ENCODE data around the gene OR4Q3. TPM values are rescaled to one million over a fixed set of nuclear protein-coding genes. Genes with fewer than 3 reads are reported as not detected.
"Not testable (repeated sequence)": the region's sequence is repeated elsewhere in the genome, so short reads cannot be mapped to it uniquely, and the experiment has no call there.

Gene OR4Q3
- not detected for polyA plus RNA-seq (2013, experiment 1 of 2)
- not detected for polyA plus RNA-seq (2013, experiment 2 of 2)

DNA sequence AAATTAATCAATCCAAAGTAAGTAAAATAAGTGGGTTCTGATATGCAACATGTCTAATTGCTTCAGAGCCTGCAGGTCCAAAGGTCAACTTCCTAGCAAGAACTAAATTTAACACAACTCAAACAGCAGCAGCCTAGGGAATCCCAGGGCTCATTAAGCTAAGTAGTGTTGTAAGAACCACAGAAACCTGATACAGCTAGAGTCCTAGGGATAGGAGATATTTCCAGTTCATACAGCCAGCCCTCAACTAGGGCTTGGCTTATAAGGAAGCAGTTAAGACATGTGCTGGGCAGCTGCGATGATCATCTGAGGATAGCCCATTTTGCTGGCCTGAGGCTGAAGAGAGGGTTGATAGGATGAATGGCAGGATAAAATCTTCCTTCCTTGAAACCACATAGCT, at the start of gene OR4Q3:
Gene OR4Q3, plus strand, starts transcription at position 316 of the 400 bp plus-strand sequence.
- H3K4me2 ChIP-seq (ENCODE audit: low read length, poor library complexity, severe bottlenecking), result no peak within 1 kb of the TSS
- H2BK5ac ChIP-seq (ENCODE audit: low read depth, low read length, poor library complexity, severe bottlenecking), result no peak within 1 kb of the TSS
- no peak for DNase-seq
- H2BK120ac ChIP-seq (ENCODE audit: low read depth, low read length), result no peak within 1 kb of the TSS
- H3K18ac ChIP-seq (ENCODE audit: low read depth in 1 of 2, low read length in 2 of 2), result no peak within 1 kb of the TSS
- H3K4ac ChIP-seq (ENCODE audit: low read depth in 1 of 2, low read length in 2 of 2), result no peak within 1 kb of the TSS
- H3K23ac ChIP-seq (ENCODE audit: low read length in 2 of 2), result no peak within 1 kb of the TSS
- no peaks in the 10 kb centered on the region for H3K27me3 ChIP-seq (ENCODE audit: control insufficient read depth in 1 of 2, insufficient read depth in 1 of 2, low read length in 2 of 2)
- H2AFZ ChIP-seq (ENCODE audit: low read depth, low read length), result no peak within 1 kb of the TSS
- no peak within 1 kb of the TSS for H2BK12ac ChIP-seq (ENCODE audit: low read length in 2 of 2)
- no peaks in the 10 kb centered on the region for H3K79me1 ChIP-seq (replicated peaks; ENCODE audit: low read length, poor library complexity, severe bottlenecking)
- no peak within 1 kb of the TSS for H2BK15ac ChIP-seq (ENCODE audit: low read depth, poor library complexity, severe bottlenecking)
- peaks cover 5% of the 10 kb centered on the region for H3K9me3 ChIP-seq (ENCODE audit: control insufficient read depth, low read length)
- no peak within 1 kb of the TSS for H3K14ac ChIP-seq (ENCODE audit: low read length in 2 of 2)
- no peak within 1 kb of the TSS for H3K27ac ChIP-seq (ENCODE audit: low read length, poor library complexity, severe bottlenecking)
- H2AK5ac ChIP-seq (ENCODE audit: low read length, severe bottlenecking), result no peak within 1 kb of the TSS
- no peaks in the 10 kb centered on the region for H3K4me1 ChIP-seq (ENCODE audit: control insufficient read depth, insufficient read depth, low read depth, low read length)
- 60% methylated on average over 1 of the region's 1 CpG for WGBS
- no peak within 1 kb of the TSS for H3K4me3 ChIP-seq (ENCODE audit: insufficient read depth in 1 of 2, low read depth in 1 of 2, low read length in 2 of 2)
- no peak within 1 kb of the TSS for H4K91ac ChIP-seq (ENCODE audit: low read length)
- no peaks in the 10 kb centered on the region for H3K36me3 ChIP-seq (ENCODE audit: control insufficient read depth in 1 of 2, insufficient read depth in 2 of 2, low read depth in 1 of 2, low read length in 2 of 2)
- no peak within 1 kb of the TSS for H3K9ac ChIP-seq (ENCODE audit: low read length)
- H4K8ac ChIP-seq (ENCODE audit: low read length), result no peak within 1 kb of the TSS

GRCh38 chr14:19729359-19729758, 14.0 kb upstream of the OR4Q3 start:
- no peak overlapping the region for H2BK12ac ChIP-seq (ENCODE audit: low read length in 2 of 2)
- H3K9me3 ChIP-seq (ENCODE audit: control insufficient read depth, low read length), result peaks cover 19% of the 10 kb centered on the region
- H3K4me2 ChIP-seq (ENCODE audit: low read length, poor library complexity, severe bottlenecking), result no peak overlapping the region
- H3K4me3 ChIP-seq (ENCODE audit: insufficient read depth in 1 of 2, low read depth in 1 of 2, low read length in 2 of 2), result no peak overlapping the region
- no peak overlapping the region for H3K4ac ChIP-seq (ENCODE audit: low read depth in 1 of 2, low read length in 2 of 2)
- H2BK5ac ChIP-seq (ENCODE audit: low read depth, low read length, poor library complexity, severe bottlenecking), result no peak overlapping the region
- H2AFZ ChIP-seq (ENCODE audit: low read depth, low read length), result no peak overlapping the region
- no peak overlapping the region for H4K8ac ChIP-seq (ENCODE audit: low read length)
- no peak overlapping the region for H3K14ac ChIP-seq (ENCODE audit: low read length in 2 of 2)
- no peak overlapping the region for H2AK5ac ChIP-seq (ENCODE audit: low read length, severe bottlenecking)
- H3K18ac ChIP-seq (ENCODE audit: low read depth in 1 of 2, low read length in 2 of 2), result no peak overlapping the region
- no peaks in the 10 kb centered on the region for H3K27me3 ChIP-seq (ENCODE audit: control insufficient read depth in 1 of 2, insufficient read depth in 1 of 2, low read length in 2 of 2)
- no peak overlapping the region for H2BK15ac ChIP-seq (ENCODE audit: low read depth, poor library complexity, severe bottlenecking)
- no peaks in the 10 kb centered on the region for H3K36me3 ChIP-seq (ENCODE audit: control insufficient read depth in 1 of 2, insufficient read depth in 2 of 2, low read depth in 1 of 2, low read length in 2 of 2)
- no peak overlapping the region for H3K23ac ChIP-seq (ENCODE audit: low read length in 2 of 2)
- no peak for DNase-seq
- no peak overlapping the region for H3K9ac ChIP-seq (ENCODE audit: low read length)
- no peaks in the 10 kb centered on the region for H3K4me1 ChIP-seq (ENCODE audit: control insufficient read depth, insufficient read depth, low read depth, low read length)
- H3K27ac ChIP-seq (ENCODE audit: low read length, poor library complexity, severe bottlenecking), result no peak overlapping the region
- no peak overlapping the region for H2BK120ac ChIP-seq (ENCODE audit: low read depth, low read length)
- no peaks in the 10 kb centered on the region for H3K79me1 ChIP-seq (replicated peaks; ENCODE audit: low read length, poor library complexity, severe bottlenecking)
- no peak overlapping the region for H4K91ac ChIP-seq (ENCODE audit: low read length)

DNA sequence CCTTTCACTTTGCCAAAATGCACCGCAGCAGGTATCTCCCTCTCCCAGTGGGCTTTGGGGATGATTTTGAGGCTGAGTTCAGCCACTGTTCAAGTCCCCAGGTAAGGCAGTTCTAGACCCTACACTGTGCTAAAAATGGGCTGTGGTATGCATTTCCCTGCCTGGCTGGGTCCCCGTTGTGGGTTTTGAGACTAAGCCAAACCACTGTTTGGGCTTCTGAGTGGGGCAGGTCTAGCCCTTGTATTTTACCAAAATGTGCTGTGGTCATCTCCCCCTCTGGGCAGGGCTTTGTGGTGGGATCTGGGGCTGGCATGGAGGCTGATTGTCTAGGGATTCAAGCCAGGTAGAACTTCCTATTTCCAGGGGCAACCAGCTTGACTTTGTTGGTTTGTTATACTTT, 13.6 kb upstream of the OR4Q3 start:
- no peak overlapping the region for H2BK12ac ChIP-seq (ENCODE audit: low read length in 2 of 2)
- no peak overlapping the region for H3K18ac ChIP-seq (ENCODE audit: low read depth in 1 of 2, low read length in 2 of 2)
- H3K9me3 ChIP-seq (ENCODE audit: control insufficient read depth, low read length), result peaks cover 19% of the 10 kb centered on the region
- H2AFZ ChIP-seq (ENCODE audit: low read depth, low read length), result no peak overlapping the region
- no peaks in the 10 kb centered on the region for H3K27me3 ChIP-seq (ENCODE audit: control insufficient read depth in 1 of 2, insufficient read depth in 1 of 2, low read length in 2 of 2)
- no peak overlapping the region for H3K9ac ChIP-seq (ENCODE audit: low read length)
- H3K4me2 ChIP-seq (ENCODE audit: low read length, poor library complexity, severe bottlenecking), result no peak overlapping the region
- no peak overlapping the region for H3K4me3 ChIP-seq (ENCODE audit: insufficient read depth in 1 of 2, low read depth in 1 of 2, low read length in 2 of 2)
- H3K27ac ChIP-seq (ENCODE audit: low read length, poor library complexity, severe bottlenecking), result no peak overlapping the region
- H2BK120ac ChIP-seq (ENCODE audit: low read depth, low read length), result no peak overlapping the region
- no peaks in the 10 kb centered on the region for H3K36me3 ChIP-seq (ENCODE audit: control insufficient read depth in 1 of 2, insufficient read depth in 2 of 2, low read depth in 1 of 2, low read length in 2 of 2)
- no peak overlapping the region for H3K14ac ChIP-seq (ENCODE audit: low read length in 2 of 2)
- H3K23ac ChIP-seq (ENCODE audit: low read length in 2 of 2), result no peak overlapping the region
- no peak overlapping the region for H4K8ac ChIP-seq (ENCODE audit: low read length)
- H2AK5ac ChIP-seq (ENCODE audit: low read length, severe bottlenecking), result no peak overlapping the region
- no peak overlapping the region for H2BK15ac ChIP-seq (ENCODE audit: low read depth, poor library complexity, severe bottlenecking)
- no peak for DNase-seq
- no peaks in the 10 kb centered on the region for H3K79me1 ChIP-seq (replicated peaks; ENCODE audit: low read length, poor library complexity, severe bottlenecking)
- no peak overlapping the region for H2BK5ac ChIP-seq (ENCODE audit: low read depth, low read length, poor library complexity, severe bottlenecking)
- no peak overlapping the region for H4K91ac ChIP-seq (ENCODE audit: low read length)
- 62% methylated on average over 2 of the region's 2 CpGs for WGBS
- H3K4me1 ChIP-seq (ENCODE audit: control insufficient read depth, insufficient read depth, low read depth, low read length), result no peaks in the 10 kb centered on the region
- H3K4ac ChIP-seq (ENCODE audit: low read depth in 1 of 2, low read length in 2 of 2), result no peak overlapping the region

DNA sequence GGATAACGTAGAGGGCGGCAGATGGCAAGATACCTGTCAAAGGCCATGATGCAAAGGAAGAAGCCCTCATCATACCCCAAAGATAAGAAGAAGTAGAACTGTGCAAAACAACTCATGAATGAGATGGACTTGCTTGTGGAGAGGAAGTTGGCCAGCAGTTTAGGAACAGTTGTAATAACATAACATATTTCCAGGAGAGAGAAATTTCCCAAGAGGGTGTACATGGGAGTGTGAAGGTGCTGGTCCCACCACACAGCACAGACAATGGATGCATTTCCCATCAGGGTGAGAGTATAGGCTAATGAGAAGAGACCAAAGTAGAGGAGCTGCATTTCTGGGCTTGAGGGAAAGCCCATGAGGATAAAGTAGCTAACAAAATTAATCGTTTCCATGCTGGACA, 9.5 kb upstream of the OR4Q3 start:
- not testable (repeated sequence) for H3K4me1 ChIP-seq (ENCODE audit: control insufficient read depth, insufficient read depth, low read depth, low read length); H4K91ac ChIP-seq (ENCODE audit: low read length); H2BK120ac ChIP-seq (ENCODE audit: low read depth, low read length); H3K79me1 ChIP-seq (replicated peaks; ENCODE audit: low read length, poor library complexity, severe bottlenecking); H2AFZ ChIP-seq (ENCODE audit: low read depth, low read length); H3K4me3 ChIP-seq (ENCODE audit: insufficient read depth in 1 of 2, low read depth in 1 of 2, low read length in 2 of 2); H3K4me2 ChIP-seq (ENCODE audit: low read length, poor library complexity, severe bottlenecking); H2AK5ac ChIP-seq (ENCODE audit: low read length, severe bottlenecking); H3K9ac ChIP-seq (ENCODE audit: low read length); H3K36me3 ChIP-seq (ENCODE audit: control insufficient read depth in 1 of 2, insufficient read depth in 2 of 2, low read depth in 1 of 2, low read length in 2 of 2); H2BK5ac ChIP-seq (ENCODE audit: low read depth, low read length, poor library complexity, severe bottlenecking); H2BK15ac ChIP-seq (ENCODE audit: low read depth, poor library complexity, severe bottlenecking); H3K4ac ChIP-seq (ENCODE audit: low read depth in 1 of 2, low read length in 2 of 2); H3K18ac ChIP-seq (ENCODE audit: low read depth in 1 of 2, low read length in 2 of 2); H2BK12ac ChIP-seq (ENCODE audit: low read length in 2 of 2); H3K27me3 ChIP-seq (ENCODE audit: control insufficient read depth in 1 of 2, insufficient read depth in 1 of 2, low read length in 2 of 2); H3K14ac ChIP-seq (ENCODE audit: low read length in 2 of 2); H4K8ac ChIP-seq (ENCODE audit: low read length); H3K27ac ChIP-seq (ENCODE audit: low read length, poor library complexity, severe bottlenecking); H3K23ac ChIP-seq (ENCODE audit: low read length in 2 of 2); DNase-seq
- peaks cover 12% of the 10 kb centered on the region for H3K9me3 ChIP-seq (ENCODE audit: control insufficient read depth, low read length)
- WGBS, result 96% methylated on average over 2 of the region's 3 CpGs
